ENCODE measurements around the gene IL2RA.

Gene IL2RA

DNA sequence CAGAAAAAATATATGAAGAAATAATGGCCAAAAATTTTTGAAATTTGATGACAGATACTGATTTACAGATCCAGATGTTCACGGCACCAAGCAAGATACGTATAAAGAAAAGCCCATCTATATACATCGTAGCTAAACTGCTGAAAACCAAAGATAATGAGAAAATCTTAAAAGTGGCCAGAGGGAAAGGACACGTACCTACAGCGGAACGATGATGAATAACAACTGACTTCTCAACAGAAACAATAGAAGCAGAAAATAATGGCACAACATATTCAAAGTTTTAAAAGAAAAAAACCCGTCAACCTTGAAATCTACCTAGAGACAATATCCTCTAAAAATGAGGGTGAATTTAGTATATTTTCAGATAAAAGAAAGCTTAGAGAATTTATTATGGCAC lies 31.9 kb downstream of the IL2RA start:
- H3K27ac ChIP-seq = no peak overlapping the region
- no peaks in the 10 kb centered on the region for H3K36me3 ChIP-seq
- no peak for DNase-seq
- no peaks in the 10 kb centered on the region for H3K9me3 ChIP-seq (ENCODE audit: severe bottlenecking)
- H3K4me3 ChIP-seq (ENCODE audit: low read depth, low read length) = no peak overlapping the region
- TF ChIP-seq, protein P1, sequence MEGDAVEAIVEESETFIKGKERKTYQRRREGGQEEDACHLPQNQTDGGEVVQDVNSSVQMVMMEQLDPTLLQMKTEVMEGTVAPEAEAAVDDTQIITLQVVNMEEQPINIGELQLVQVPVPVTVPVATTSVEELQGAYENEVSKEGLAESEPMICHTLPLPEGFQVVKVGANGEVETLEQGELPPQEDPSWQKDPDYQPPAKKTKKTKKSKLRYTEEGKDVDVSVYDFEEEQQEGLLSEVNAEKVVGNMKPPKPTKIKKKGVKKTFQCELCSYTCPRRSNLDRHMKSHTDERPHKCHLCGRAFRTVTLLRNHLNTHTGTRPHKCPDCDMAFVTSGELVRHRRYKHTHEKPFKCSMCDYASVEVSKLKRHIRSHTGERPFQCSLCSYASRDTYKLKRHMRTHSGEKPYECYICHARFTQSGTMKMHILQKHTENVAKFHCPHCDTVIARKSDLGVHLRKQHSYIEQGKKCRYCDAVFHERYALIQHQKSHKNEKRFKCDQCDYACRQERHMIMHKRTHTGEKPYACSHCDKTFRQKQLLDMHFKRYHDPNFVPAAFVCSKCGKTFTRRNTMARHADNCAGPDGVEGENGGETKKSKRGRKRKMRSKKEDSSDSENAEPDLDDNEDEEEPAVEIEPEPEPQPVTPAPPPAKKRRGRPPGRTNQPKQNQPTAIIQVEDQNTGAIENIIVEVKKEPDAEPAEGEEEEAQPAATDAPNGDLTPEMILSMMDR (IDR thresholded peaks at IDR 0.05; ENCODE audit: low read depth, low read length) = no peak
- peaks cover 3% of the 10 kb centered on the region for H3K27me3 ChIP-seq (ENCODE audit: insufficient read depth, low read depth, severe bottlenecking)

DNA sequence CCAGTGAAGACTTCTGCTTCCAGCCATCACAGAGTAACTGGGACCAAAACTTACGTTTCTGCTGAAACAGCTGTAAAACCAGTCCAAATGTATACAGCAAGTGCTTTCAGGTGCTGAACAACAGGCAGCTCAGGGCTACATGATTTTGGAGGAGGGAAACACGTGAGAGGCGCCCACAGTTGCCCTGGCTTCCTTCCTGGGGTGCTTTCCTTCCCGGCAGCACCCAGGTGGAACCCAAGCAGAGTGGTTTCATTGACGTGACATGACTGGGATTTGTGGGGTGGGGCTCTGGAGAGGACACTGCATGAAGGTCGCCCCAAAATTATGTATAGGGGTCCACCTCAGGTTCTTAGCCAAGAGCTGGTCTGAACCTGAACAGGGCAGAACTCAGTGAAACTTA lies 34.2 kb downstream of the IL2RA start:
- no peak overlapping the region for H3K4me3 ChIP-seq (ENCODE audit: low read depth, low read length)
- TF ChIP-seq, protein P1 (IDR thresholded peaks at IDR 0.05; ENCODE audit: low read depth, low read length) = no peak
- no peaks in the 10 kb centered on the region for H3K36me3 ChIP-seq
- no peak for DNase-seq
- no peaks in the 10 kb centered on the region for H3K9me3 ChIP-seq (ENCODE audit: severe bottlenecking)
- peaks cover 8% of the 10 kb centered on the region for H3K27me3 ChIP-seq (ENCODE audit: insufficient read depth, low read depth, severe bottlenecking)
- no peak overlapping the region for H3K27ac ChIP-seq

DNA sequence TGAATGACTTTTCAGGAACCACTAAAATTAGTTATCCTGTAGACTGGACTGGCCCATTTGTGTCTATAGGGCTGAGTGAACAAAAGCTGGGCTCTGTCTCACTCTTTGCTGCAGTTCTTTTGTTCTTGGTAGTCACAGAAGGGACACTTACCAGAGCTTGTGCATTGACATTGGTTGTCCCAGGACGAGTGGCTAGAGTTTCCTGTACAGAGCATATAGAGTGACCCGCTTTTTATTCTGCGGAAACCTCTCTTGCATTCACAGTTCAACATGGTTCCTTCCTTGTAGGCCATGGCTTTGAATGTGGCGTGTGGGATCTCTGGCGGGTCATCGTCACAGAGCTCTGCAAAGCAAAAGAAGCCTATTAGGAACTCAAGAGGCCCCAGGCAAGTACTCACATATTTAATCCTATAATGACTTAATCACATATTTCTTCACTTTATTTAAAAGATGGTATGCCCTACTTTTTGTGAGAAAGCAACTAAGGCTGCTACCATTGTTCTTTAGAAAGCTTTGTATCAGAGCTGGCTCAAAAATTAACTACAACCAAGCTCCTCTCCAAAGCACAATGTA lies 36.4 kb downstream of the IL2RA start:
- TF ChIP-seq, protein P1 (IDR thresholded peaks at IDR 0.05; ENCODE audit: low read depth, low read length) = no peak

DNA sequence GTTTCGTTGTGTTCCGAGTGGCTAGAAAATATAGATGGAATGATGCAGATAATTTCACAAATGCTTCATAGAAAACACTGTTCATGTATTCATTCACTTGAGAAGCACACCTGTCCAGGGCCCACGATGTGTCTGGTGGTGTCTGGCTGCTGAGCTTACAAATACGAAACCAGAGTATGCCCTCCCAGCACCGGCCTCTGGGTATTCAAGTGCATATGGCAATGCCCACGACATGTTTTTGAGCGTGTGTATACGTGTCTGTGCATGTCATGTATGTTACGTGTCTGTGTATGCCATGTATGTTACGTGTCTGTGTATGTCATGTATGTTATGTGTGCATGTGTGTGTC lies 37.9 kb downstream of the IL2RA start:
- TF ChIP-seq, protein P1 (IDR thresholded peaks at IDR 0.05; ENCODE audit: low read depth, low read length) = no peak
- no peaks in the 10 kb centered on the region for H3K36me3 ChIP-seq
- peaks cover 8% of the 10 kb centered on the region for H3K27me3 ChIP-seq (ENCODE audit: insufficient read depth, low read depth, severe bottlenecking)
- DNase-seq = no peak
- no peaks in the 10 kb centered on the region for H3K9me3 ChIP-seq (ENCODE audit: severe bottlenecking)
- no peak overlapping the region for H3K27ac ChIP-seq
- no peak overlapping the region for H3K4me3 ChIP-seq (ENCODE audit: low read depth, low read length)

More for the DNA sequence above, 36.4 kb downstream of the IL2RA start:
- DNase-seq = no peak
- H3K4me3 ChIP-seq (ENCODE audit: low read depth, low read length) = no peak overlapping the region
- no peaks in the 10 kb centered on the region for H3K36me3 ChIP-seq
- no peaks in the 10 kb centered on the region for H3K9me3 ChIP-seq (ENCODE audit: severe bottlenecking)
- H3K27ac ChIP-seq = no peak overlapping the region
- peaks cover 8% of the 10 kb centered on the region for H3K27me3 ChIP-seq (ENCODE audit: insufficient read depth, low read depth, severe bottlenecking)

DNA sequence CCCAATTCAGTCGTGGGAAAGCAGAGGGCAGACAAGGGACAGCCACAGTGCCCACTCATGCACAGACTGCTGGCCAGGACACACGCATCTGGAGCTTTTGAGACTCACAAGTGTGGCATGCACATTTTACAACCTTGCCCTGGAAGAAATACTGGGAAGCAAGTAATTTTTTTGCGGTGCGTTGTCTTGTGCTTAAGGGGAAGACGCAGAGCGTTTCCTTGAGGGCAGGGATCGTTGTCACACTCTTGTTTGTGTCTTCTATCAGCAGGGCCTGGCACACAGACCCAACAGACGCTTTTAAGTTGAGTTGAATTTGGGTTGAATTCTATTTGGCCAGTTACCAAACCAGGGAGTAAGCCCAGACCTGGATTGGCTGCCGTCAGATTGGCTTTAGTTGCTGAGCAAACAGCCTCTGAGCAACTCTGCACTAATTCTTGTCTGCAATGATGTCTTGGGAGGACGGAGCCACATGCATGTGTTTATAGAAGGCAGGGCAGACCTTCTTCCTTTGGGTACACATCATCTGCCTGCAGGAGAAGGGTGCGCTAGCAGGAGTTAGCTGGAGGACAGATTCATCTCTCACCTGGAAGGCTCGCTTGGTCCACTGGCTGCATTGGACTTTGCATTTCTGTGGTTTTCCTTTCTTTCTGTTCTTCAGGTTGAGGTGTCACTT lies 38.4 kb downstream of the IL2RA start:
- Histone ChIP-seq H3K9me3 (ENCODE audit: severe bottlenecking) (no peaks in the 10 kb centered on the region), H3K27ac (no peak overlapping the region), H3K27me3 (ENCODE audit: insufficient read depth, low read depth, severe bottlenecking) (peaks cover 8% of the 10 kb centered on the region), H3K36me3 (no peaks in the 10 kb centered on the region), H3K4me3 (ENCODE audit: low read depth, low read length) (no peak overlapping the region)
- TF ChIP-seq, protein P1 (IDR thresholded peaks at IDR 0.05; ENCODE audit: low read depth, low read length) = no peak
- DNase-seq = no peak

DNA sequence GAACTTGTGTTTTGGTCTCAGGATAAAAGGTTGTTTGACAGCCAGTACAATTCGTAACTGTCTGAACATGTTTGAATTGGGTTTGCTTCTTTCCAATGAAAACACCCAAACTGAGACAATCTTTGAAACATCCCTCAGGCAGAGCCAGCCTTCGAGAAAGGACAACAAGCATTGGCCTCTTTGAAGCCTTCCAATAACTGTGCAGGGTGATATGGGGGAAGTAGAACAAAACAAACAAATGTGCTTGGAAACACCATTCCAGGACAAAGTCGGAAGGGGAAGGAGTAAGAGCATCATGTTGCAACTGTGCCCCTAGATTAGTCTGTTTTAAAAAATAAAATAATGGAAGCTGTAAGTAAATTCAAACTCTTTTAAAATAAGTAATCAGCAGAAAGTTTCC lies 39.5 kb downstream of the IL2RA start:
- TF ChIP-seq, protein P1 (IDR thresholded peaks at IDR 0.05; ENCODE audit: low read depth, low read length) = no peak

More for the DNA sequence above, 39.5 kb downstream of the IL2RA start:
- H3K9me3 ChIP-seq (ENCODE audit: severe bottlenecking) = no peaks in the 10 kb centered on the region
- H3K36me3 ChIP-seq = no peaks in the 10 kb centered on the region
- no peak overlapping the region for H3K27ac ChIP-seq
- H3K4me3 ChIP-seq (ENCODE audit: low read depth, low read length) = no peak overlapping the region
- DNase-seq = no peak
- peaks cover 14% of the 10 kb centered on the region for H3K27me3 ChIP-seq (ENCODE audit: insufficient read depth, low read depth, severe bottlenecking)
